Jurkat, Clone E6-1 (cell line): ENCODE measurements around the gene AFAP1.

Source experiments
- DNase-seq: peaks from one replicate; pipeline ENCODE4 v3.0.0-alpha.2; 2011; ENCODE audit warnings: low read depth, low spot score
- H3K4me3 ChIP-seq: 2 replicates; pipeline ENCODE4 v1.5.1; 2011; ENCODE audit warnings: mild to moderate bottlenecking, low read length, control low read depth, moderate library complexity

Gene AFAP1

GRCh38 chr4:7802093-7802726 lies 137.5 kb downstream of the AFAP1 start:
- no peak overlapping the region for H3K4me3 ChIP-seq
- peak; percentile 68 for DNase-seq

GRCh38 chr4:7801641-7802040 lies 138.0 kb downstream of the AFAP1 start:
- DNase-seq: no peak
- H3K4me3 ChIP-seq: no peak overlapping the region

GRCh38 chr4:7801001-7801400 lies 138.7 kb downstream of the AFAP1 start:
- no peak overlapping the region for H3K4me3 ChIP-seq
- no peak for DNase-seq

- no peak overlapping the region for H3K4me3 ChIP-seq
- DNase-seq: no peak
Observed at GRCh38 chr4:7800410-7800809, 139.3 kb downstream of the AFAP1 start.

GRCh38 chr4:7799736-7800135 lies 139.9 kb downstream of the AFAP1 start:
- DNase-seq: no peak
- no peak overlapping the region for H3K4me3 ChIP-seq

- no peak overlapping the region for H3K4me3 ChIP-seq
- no peak for DNase-seq
Observed at GRCh38 chr4:7799306-7799705, 140.4 kb downstream of the AFAP1 start.

GRCh38 chr4:7798178-7798995 lies 141.3 kb downstream of the AFAP1 start:
- no peak overlapping the region for H3K4me3 ChIP-seq
- DNase-seq: no peak

GRCh38 chr4:7797330-7797729 lies 142.3 kb downstream of the AFAP1 start:
- DNase-seq: no peak
- H3K4me3 ChIP-seq: no peak overlapping the region

GRCh38 chr4:7795983-7796382 lies 143.7 kb downstream of the AFAP1 start:
- H3K4me3 ChIP-seq: no peak overlapping the region
- DNase-seq: no peak

- DNase-seq: no peak
- H3K4me3 ChIP-seq: no peak overlapping the region
Observed at GRCh38 chr4:7793186-7793585, 146.5 kb downstream of the AFAP1 start.

- no peak overlapping the region for H3K4me3 ChIP-seq
- no peak for DNase-seq
Observed at GRCh38 chr4:7792616-7793015, 147.0 kb downstream of the AFAP1 start.

- no peak for DNase-seq
- no peak overlapping the region for H3K4me3 ChIP-seq
Observed at GRCh38 chr4:7790999-7791398, 148.7 kb downstream of the AFAP1 start.

GRCh38 chr4:7790023-7790422 lies 149.6 kb downstream of the AFAP1 start:
- H3K4me3 ChIP-seq: no peak overlapping the region
- no peak for DNase-seq

- no peak for DNase-seq
- no peak overlapping the region for H3K4me3 ChIP-seq
Observed at GRCh38 chr4:7788694-7789425, 150.8 kb downstream of the AFAP1 start.

GRCh38 chr4:7788193-7788592 lies 151.5 kb downstream of the AFAP1 start:
- no peak overlapping the region for H3K4me3 ChIP-seq
- DNase-seq: no peak

GRCh38 chr4:7787681-7788141 lies 151.9 kb downstream of the AFAP1 start:
- no peak for DNase-seq
- no peak overlapping the region for H3K4me3 ChIP-seq

GRCh38 chr4:7787067-7787466 lies 152.6 kb downstream of the AFAP1 start:
- H3K4me3 ChIP-seq: no peak overlapping the region
- DNase-seq: no peak

GRCh38 chr4:7786517-7786916 lies 153.1 kb downstream of the AFAP1 start:
- no peak for DNase-seq
- no peak overlapping the region for H3K4me3 ChIP-seq

GRCh38 chr4:7786040-7786439 lies 153.6 kb downstream of the AFAP1 start:
- H3K4me3 ChIP-seq: no peak overlapping the region
- no peak for DNase-seq

GRCh38 chr4:7785017-7785416 lies 154.6 kb downstream of the AFAP1 start:
- DNase-seq: no peak
- H3K4me3 ChIP-seq: no peak overlapping the region
